AG08395 (cell line): ENCODE results near the gene SLC7A8.

Source experiments
- DNase-seq: peaks from one replicate; pipeline ENCODE4 v3.0.0; 2012; ENCODE audit warnings: mixed read lengths, low spot score

Gene SLC7A8

DNA sequence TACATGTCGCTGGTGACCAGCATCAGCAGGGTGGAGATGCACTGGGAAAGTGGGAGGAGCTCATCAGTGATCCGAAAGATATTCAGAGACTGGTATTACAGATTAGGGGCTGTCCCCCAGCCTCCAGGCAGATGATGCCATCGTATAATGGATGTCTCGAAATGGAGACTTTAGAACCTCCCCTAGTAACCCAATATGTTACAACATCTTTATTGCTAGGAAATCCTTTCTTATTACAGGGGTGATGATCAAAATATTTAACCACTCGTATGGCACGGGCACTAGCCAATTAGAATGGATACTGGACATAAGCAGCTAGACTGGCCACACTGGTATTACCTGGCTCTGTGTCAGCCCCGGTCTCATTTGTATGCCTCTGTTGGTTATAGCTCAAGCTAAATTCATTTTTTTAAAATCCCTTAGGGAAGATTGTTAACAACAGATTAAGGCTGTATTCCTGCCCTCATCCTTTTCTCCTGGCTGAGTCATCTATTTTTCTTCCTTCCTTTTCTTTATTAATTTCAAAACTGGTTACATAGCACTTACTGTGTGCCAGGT lies 53.6 kb downstream of the SLC7A8 start:
- no peak for DNase-seq

- DNase-seq = no peak
Measured at GRCh38 chr14:23128969-23129758, 54.3 kb downstream of the SLC7A8 start.

- DNase-seq = no peak
Measured at GRCh38 chr14:23127861-23128260, 55.6 kb downstream of the SLC7A8 start.

DNA sequence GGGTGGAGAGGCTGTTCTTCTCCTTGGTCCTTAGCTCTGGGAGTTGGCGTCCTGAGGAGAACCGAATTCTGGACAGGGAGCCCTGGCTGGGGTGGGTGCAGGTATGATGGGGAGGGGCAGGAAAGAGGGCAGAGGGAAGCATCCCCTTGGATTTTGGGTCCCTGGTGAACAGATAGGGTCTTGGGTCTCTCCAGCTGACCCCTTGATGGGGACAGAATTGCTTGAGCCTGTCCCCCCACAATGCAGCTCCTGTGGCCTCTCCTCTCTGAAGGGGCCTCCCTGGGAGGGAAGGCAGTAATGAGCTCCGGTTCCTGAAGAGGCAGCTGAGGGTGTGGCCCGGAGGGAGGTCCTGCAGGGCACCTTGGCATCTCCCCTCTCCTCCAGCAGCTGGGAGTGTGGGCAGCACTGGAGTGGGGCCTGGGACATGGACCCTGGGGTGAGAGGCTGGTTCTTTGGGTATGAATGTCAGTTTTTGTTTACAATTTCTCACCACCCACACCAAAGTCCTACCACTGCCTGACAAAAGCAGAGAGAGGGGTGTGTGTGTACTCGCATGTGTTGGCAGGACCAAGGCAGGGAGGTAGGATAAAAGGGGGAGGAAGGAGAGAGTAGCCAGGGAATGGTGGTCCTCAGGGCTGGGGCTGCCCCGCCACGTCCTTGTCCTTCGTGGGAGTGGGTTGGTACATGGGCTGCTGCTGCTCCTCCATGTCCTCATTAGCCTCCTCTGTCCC lies 56.7 kb downstream of the SLC7A8 start:
- no peak for DNase-seq

GRCh38 chr14:23125933-23126524 lies 57.4 kb downstream of the SLC7A8 start:
- no peak for DNase-seq

- DNase-seq = peak; percentile 59
Measured at GRCh38 chr14:23125011-23125410, 58.4 kb downstream of the SLC7A8 start.

DNA sequence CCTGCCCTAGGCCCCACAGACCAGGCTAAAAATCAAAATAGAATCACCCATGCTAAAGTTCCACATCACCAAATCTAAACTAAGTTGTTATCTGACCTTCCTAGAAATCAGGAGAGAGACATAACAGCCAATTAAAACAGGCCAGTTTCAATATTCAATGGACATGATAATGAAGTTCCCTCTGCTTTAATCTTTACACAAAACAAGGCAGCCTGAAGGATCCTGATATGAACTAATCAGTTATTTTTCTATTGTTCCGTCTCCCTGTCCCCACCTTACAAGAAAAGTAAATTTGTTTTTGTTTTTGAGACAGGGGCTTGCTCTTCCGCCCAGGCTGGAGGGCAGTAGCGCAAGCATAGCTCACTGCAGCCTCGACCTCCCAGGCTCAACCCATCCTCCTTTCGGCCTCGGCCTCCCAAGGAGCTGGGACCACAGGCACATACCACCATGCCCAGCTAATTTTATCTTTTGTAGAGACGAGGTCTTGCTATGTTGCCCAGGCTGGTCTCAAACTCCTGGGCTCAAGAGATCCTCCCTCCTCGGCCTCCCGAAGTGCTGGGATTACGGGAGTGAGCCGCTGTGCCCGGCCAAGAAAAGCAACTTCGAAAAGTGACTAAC lies 59.0 kb downstream of the SLC7A8 start:
- no peak for DNase-seq

- peak; percentile 52 for DNase-seq
Measured at GRCh38 chr14:23123419-23123818, 60.0 kb downstream of the SLC7A8 start.

GRCh38 chr14:23122086-23122485 lies 61.4 kb downstream of the SLC7A8 start:
- DNase-seq = no peak

DNA sequence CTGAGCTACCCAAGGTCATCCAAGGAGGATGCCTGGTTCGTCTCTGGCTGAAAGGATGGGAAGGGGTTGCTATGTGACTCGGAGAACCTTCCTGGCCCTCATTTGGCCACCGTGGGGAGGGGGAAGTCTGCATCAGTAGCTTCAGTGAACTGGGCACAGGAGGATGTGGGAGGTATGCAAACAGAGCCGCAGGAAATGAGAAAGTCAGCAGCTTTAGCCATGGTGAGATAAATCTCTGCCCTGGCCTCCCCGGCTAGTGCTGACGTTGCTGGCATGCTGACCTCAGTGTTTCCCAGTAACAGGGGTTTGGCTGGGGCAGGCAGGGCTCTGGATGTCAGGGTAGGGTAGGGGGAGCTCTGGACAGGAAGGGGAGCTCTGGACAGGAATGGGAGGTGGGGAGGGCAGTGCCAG lies 62.1 kb downstream of the SLC7A8 start:
- DNase-seq = peak; percentile 69

- peak; percentile 90 for DNase-seq
Measured at GRCh38 chr14:23120541-23121251, 62.8 kb downstream of the SLC7A8 start.

GRCh38 chr14:23119363-23120327 lies 63.8 kb downstream of the SLC7A8 start:
- no peak for DNase-seq

- DNase-seq = no peak
Measured at GRCh38 chr14:23118506-23119362, 64.7 kb downstream of the SLC7A8 start, which contains the start of gene CEBPE. Gene CEBPE (minus strand): TSS chr14:23119255. CDS start chr14:23119091, 164 bp downstream.

DNA sequence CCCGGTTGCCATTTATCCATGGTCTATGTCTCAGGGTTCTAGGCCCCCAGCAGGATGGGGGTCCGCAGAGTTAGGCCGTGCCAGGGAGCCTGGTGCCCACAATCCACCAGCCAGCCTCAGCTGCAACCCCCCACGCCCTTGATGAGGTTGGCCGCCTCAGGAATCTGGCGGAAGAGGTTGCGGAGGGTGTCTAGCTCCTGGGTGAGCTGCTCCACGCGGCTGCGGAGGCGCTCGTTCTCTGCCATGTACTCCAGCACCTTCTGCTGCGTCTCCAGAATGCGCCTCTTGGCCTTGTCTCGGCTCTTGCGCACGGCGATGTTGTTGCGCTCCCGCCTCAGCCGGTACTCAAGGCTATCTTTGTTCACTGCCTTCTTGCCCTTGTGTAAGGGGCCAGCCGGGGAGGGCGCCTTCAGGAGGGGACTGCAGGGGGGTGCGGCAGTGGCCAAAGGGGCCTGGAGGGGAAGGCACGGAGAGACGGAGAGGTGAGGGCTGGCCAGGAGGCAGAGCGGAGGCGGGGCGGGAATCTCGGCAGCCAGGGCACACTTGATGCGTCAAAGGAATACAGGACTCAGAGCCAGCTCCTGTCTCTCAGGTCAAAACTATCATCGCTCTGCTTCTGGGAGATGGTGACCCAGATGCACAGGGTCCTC lies 66.0 kb downstream of the SLC7A8 start:
- no peak for DNase-seq

DNA sequence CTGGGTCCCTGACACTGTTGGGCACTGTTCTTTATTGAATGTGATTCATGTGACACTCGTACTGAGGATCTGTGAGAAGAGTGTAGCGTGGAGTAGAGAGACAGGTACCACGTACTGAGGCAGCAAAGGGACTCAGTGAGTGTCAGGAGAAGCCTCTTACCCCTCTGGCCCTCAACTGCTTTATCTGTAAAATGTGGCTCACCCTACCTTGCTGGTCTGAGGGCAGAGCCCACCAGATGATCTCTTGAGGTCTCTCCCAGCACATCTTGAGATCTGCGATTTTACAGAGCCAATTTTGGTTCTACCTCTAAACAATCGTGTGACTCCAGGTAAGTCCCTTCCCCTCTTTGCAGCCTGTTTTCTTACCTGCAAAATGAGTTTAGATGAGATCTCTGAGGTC lies 67.5 kb downstream of the SLC7A8 start:
- no peak for DNase-seq

DNA sequence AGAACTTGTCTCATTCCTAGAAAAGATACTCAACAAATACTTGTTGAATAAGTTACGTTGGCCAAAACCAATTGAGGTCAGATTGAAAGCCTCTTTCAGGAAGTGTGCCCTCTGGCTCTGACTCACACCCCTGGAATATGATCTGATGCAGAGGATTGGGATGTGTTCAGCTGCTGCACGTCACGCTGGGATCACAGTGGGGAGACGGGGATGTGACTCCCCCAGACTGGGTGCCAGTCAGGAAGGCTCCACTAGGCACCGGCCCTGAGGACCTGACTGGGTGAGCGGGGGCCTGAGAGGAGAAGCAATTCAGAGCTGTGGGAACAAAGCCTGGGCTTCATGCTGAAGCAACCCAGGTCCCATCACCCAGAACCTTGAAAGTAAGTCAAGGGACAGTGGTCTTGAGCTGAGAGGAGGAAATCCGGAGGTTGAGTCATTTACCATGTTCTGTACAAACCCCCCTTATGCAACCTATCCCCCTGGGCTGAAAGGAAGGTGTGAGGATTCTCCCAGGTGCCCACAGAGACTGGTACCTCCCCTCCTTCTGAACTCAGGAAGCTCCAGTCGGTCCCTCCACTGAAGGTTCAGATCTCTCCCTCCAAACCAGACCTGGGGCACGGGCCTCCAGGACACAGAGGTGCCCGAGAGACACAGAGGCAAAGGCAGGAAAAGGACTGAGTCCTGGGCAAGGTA lies 68.3 kb downstream of the SLC7A8 start:
- DNase-seq = peak; percentile 98

- DNase-seq = no peak
Measured at GRCh38 chr14:23114669-23115038, 68.8 kb downstream of the SLC7A8 start.

DNA sequence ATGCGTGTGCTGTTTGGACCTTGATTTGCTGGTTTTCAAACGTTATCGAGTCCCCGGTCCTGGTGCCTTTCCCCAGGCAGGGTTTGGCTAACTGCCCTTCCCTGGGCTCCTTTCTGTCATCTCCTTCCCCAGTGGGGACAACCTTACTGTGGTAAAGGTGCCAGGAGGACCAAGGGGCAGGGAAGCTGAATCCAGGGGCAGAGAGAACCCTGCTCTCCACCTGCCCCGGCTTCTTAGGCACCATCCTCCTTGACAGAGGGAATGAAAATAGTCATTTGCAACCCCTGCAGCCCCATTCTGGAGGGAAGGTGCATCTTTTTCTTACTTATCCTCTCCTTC lies 69.4 kb downstream of the SLC7A8 start:
- DNase-seq = no peak
